Keratinocyte (primary cell): ENCODE measurements around the gene ARPC1A. TPM values are rescaled to one million over a fixed set of nuclear protein-coding genes. Genes with fewer than 3 reads are reported as not detected.

Experiments
- DNase-seq: peaks from one replicate; pipeline ENCODE4 v3.0.0-alpha.2; 2011; ENCODE audit warnings: low read depth, missing footprints, low spot score
- FAIRE-seq: peaks from 2 replicates; lab custom pipeline; 2011; peaks lifted over from hg19 to GRCh38; lab: Jason Lieb, UNC
- H2AFZ ChIP-seq: 2 replicates; pipeline ENCODE4 v1.6.0; 2012; ENCODE audit warnings: low read length, control low read depth, inconsistent platforms; ENCODE audit not compliant: control insufficient read depth
- H3K27ac ChIP-seq: 2 replicates; pipeline ENCODE4 v1.5.1; 2011; ENCODE audit warnings: low read length; ENCODE audit not compliant: control insufficient read depth, insufficient read depth
- H3K27me3 ChIP-seq: 3 replicates; pipeline ENCODE4 v1.6.0; 2011; ENCODE audit warnings: low read length; ENCODE audit not compliant: control insufficient read depth, insufficient read depth; ENCODE audit errors: extremely low read depth
- H3K36me3 ChIP-seq, 2 experiments: 2 replicates in 1 of 2; 3 replicates in 1 of 2; pipeline ENCODE4 v1.5.1; 2011; ENCODE audit warnings: low read length in 2 of 2, mild to moderate bottlenecking in 1 of 2; ENCODE audit not compliant: control insufficient read depth in 2 of 2, insufficient read depth in 2 of 2; ENCODE audit errors: extremely low read depth in 1 of 2
- H3K4me1 ChIP-seq: 3 replicates; pipeline ENCODE4 v1.5.1; 2011; ENCODE audit warnings: low read length; ENCODE audit not compliant: control insufficient read depth, insufficient read depth; ENCODE audit errors: extremely low read depth
- H3K4me2 ChIP-seq: 3 replicates; pipeline ENCODE4 v1.6.0; 2011; ENCODE audit warnings: low read depth, low read length; ENCODE audit not compliant: control insufficient read depth, insufficient read depth; ENCODE audit errors: extremely low read depth
- H3K4me3 ChIP-seq, 3 experiments: fragments of 200-600 bp in 1 of 3; sonication (generic) in 1 of 3; 2 replicates in 2 of 3; 3 replicates in 1 of 3; pipeline ENCODE4 v1.5.1; 2011 to 2016; ENCODE audit warnings: low read length in 3 of 3, mild to moderate bottlenecking in 3 of 3, control low read depth in 2 of 3, inconsistent platforms in 1 of 3, low read depth in 1 of 3, mixed read lengths in 1 of 3, mixed run types in 1 of 3, moderate library complexity in 1 of 3; ENCODE audit not compliant: control insufficient read depth in 2 of 3, insufficient read depth in 2 of 3; ENCODE audit errors: extremely low read depth in 1 of 3
- H3K79me2 ChIP-seq: 2 replicates; pipeline ENCODE4 v1.6.0; 2012; ENCODE audit warnings: low read length; ENCODE audit not compliant: control insufficient read depth, insufficient read depth
- H3K9ac ChIP-seq: 3 replicates; pipeline ENCODE4 v1.6.0; 2011; ENCODE audit warnings: low read length; ENCODE audit not compliant: control insufficient read depth, insufficient read depth; ENCODE audit errors: extremely low read depth
- H3K9me1 ChIP-seq: 3 replicates; pipeline ENCODE4 v1.6.0; 2011; ENCODE audit warnings: low read length; ENCODE audit not compliant: control insufficient read depth, insufficient read depth; ENCODE audit errors: extremely low read depth
- H3K9me3 ChIP-seq: 2 replicates; pipeline ENCODE4 v1.5.1; 2012; ENCODE audit warnings: low read depth, low read length; ENCODE audit not compliant: control insufficient read depth
- H4K20me1 ChIP-seq: 3 replicates; pipeline ENCODE4 v1.6.0; 2011; ENCODE audit warnings: low read length; ENCODE audit not compliant: control insufficient read depth, insufficient read depth; ENCODE audit errors: extremely low read depth
- CTCF ChIP-seq, 3 experiments: IDR thresholded peaks in 1 of 3; conservative IDR thresholded peaks in 1 of 3; optimal IDR thresholded peaks in 1 of 3; 2 replicates in 2 of 3; 3 replicates in 1 of 3; pipeline versions ENCODE3 to v1.5.1; 2011; ENCODE audit warnings: low read length in 3 of 3, mild to moderate bottlenecking in 3 of 3, moderate library complexity in 2 of 3, control low read depth in 1 of 3, inconsistent platforms in 1 of 3; ENCODE audit not compliant: insufficient read depth in 2 of 3; ENCODE audit errors: extremely low read depth in 1 of 3
- EZH2 ChIP-seq: IDR thresholded peaks from one replicate; pipeline ENCODE4 v1.6.1; 2012; ENCODE audit warnings: inconsistent platforms, mild to moderate bottlenecking, low read length, moderate library complexity
- dilution Hi-C: fragments of 300-500 bp; cut with MboI; formaldehyde crosslinking; loops from one replicate; pipeline ENCODE4 v1.7.0; 2020; ENCODE audit warnings: low sequenced_read_pairs; ENCODE audit not compliant: extremely low pct_ligation_motif_present
- polyA plus RNA-seq, 5 experiments: library from polyadenylated mRNA; depleted of rRNA in 3 of 5; stranded (reverse) in 3 of 5; stranded (forward) in 1 of 5; unstranded in 1 of 5; fragments of >200 nt; gene quantifications; 1 replicate in 1 of 5; 2 replicates in 3 of 5; 3 replicates in 1 of 5; pipeline versions ENCODE4 v1.2.1 to v1.2.3, GENCODE V29; 2011 to 2012; ENCODE audit warnings: missing spikeins in 2 of 5, low read depth in 1 of 5, low replicate concordance in 1 of 5

ARPC1A gene
- polyA plus RNA-seq, 1 donor (not counting 4 experiments of a cell fraction or from before 2014, with no cell fraction given) = 133 TPM

- no peak overlapping the region for H2AFZ ChIP-seq
- DNase-seq = no peak
- no peak overlapping the region for H3K4me3 ChIP-seq
- no peak overlapping the region for H3K27ac ChIP-seq
- TF ChIP-seq CTCF (optimal IDR thresholded peaks at IDR 0.05 in 1 of 3, IDR thresholded peaks at IDR 0.05 in 1 of 3, conservative IDR thresholded peaks at IDR 0.05 in 1 of 3; ENCODE audit: extremely low read depth in 1 of 3, insufficient read depth in 2 of 3, low read length in 3 of 3) (no peak), EZH2 (no peak)
- no peak for FAIRE-seq
- no peaks in the 10 kb centered on the region for H3K9me3 ChIP-seq
- dilution Hi-C loops = no loop called here
- H4K20me1 ChIP-seq = peaks cover 6% of the 10 kb centered on the region
- H3K9ac ChIP-seq = no peak overlapping the region
- no peaks in the 10 kb centered on the region for H3K9me1 ChIP-seq
- no peak overlapping the region for H3K4me2 ChIP-seq
- H3K27me3 ChIP-seq = no peaks in the 10 kb centered on the region
- peaks cover 2% of the 10 kb centered on the region for H3K79me2 ChIP-seq
- H3K36me3 ChIP-seq = peaks cover 40 to 41% of the 10 kb centered on the region in 2 experiments
- H3K4me1 ChIP-seq = no peaks in the 10 kb centered on the region
Observed at GRCh38 chr7:99359465-99360154, 33.9 kb downstream of the ARPC1A start.

GRCh38 chr7:99362801-99363200 is 37.1 kb downstream of the ARPC1A start:
- DNase-seq (no peak), FAIRE-seq (no peak)
- Histone ChIP-seq H3K4me1 (peaks cover 6% of the 10 kb centered on the region), H3K36me3 (peaks cover 43% of the 10 kb centered on the region in 2 experiments), H3K9me3 (no peaks in the 10 kb centered on the region), H3K9ac (no peak overlapping the region), H3K27ac (no peak overlapping the region), H3K4me3 (no peak overlapping the region), H3K9me1 (no peaks in the 10 kb centered on the region), H3K79me2 (peaks cover 2% of the 10 kb centered on the region), H3K27me3 (no peaks in the 10 kb centered on the region), H4K20me1 (peaks cover 4% of the 10 kb centered on the region), H3K4me2 (no peak overlapping the region), H2AFZ (no peak overlapping the region)
- TF ChIP-seq CTCF (optimal IDR thresholded peaks at IDR 0.05 in 1 of 3, IDR thresholded peaks at IDR 0.05 in 1 of 3, conservative IDR thresholded peaks at IDR 0.05 in 1 of 3; ENCODE audit: extremely low read depth in 1 of 3, insufficient read depth in 2 of 3, low read length in 3 of 3) (no peak), EZH2 (no peak)
- dilution Hi-C loops = no loop called here
